ENCODE data around the gene SSH2.

Gene SSH2

GRCh38 chr17:29927546-29927945 lies 2.5 kb downstream of the SSH2 start:
- no peaks in the 10 kb centered on the region for H3K36me3 ChIP-seq (replicated peaks; ENCODE audit: low read depth, low read length)
- no peaks in the 10 kb centered on the region for H3K9me3 ChIP-seq (ENCODE audit: insufficient read depth, low read length)
- H3K27me3 ChIP-seq (ENCODE audit: low read depth, low read length) = no peaks in the 10 kb centered on the region
- H3K79me2 ChIP-seq (ENCODE audit: low read length) = peaks cover 48% of the 10 kb centered on the region
- peaks cover 35% of the 10 kb centered on the region for H3K4me1 ChIP-seq (ENCODE audit: low read length)
- no peak overlapping the region for H3K4me3 ChIP-seq (ENCODE audit: low read length)
- TF ChIP-seq CTCF (IDR thresholded peaks at IDR 0.05; ENCODE audit: low read depth, low read length) (no peak), EZH2phosphoT487 (IDR thresholded peaks at IDR 0.05; ENCODE audit: low read depth) (no peak)
- no peak overlapping the region for H3K4me2 ChIP-seq (ENCODE audit: low read length)
- H3K27ac ChIP-seq (ENCODE audit: low read length) = no peak overlapping the region
- H2AFZ ChIP-seq (ENCODE audit: low read depth, low read length) = no peak overlapping the region
- no peak overlapping the region for H3K9ac ChIP-seq (ENCODE audit: low read length)
- H4K20me1 ChIP-seq (ENCODE audit: insufficient read depth, low read length) = no peaks in the 10 kb centered on the region

- Histone ChIP-seq H3K4me3 (ENCODE audit: low read length) (no peak overlapping the region), H3K27ac (ENCODE audit: low read length) (no peak overlapping the region), H3K9ac (ENCODE audit: low read length) (no peak overlapping the region), H3K79me2 (ENCODE audit: low read length) (peaks cover 58% of the 10 kb centered on the region), H3K9me3 (ENCODE audit: insufficient read depth, low read length) (no peaks in the 10 kb centered on the region), H4K20me1 (ENCODE audit: insufficient read depth, low read length) (no peaks in the 10 kb centered on the region), H3K27me3 (ENCODE audit: low read depth, low read length) (no peaks in the 10 kb centered on the region), H3K4me1 (ENCODE audit: low read length) (peaks cover 23% of the 10 kb centered on the region), H2AFZ (ENCODE audit: low read depth, low read length) (no peak overlapping the region), H3K4me2 (ENCODE audit: low read length) (no peak overlapping the region; the same call in 1 of the 2 replicates), H3K36me3 (replicated peaks; ENCODE audit: low read depth, low read length) (no peaks in the 10 kb centered on the region)
- TF ChIP-seq EZH2phosphoT487 (IDR thresholded peaks at IDR 0.05; ENCODE audit: low read depth) (no peak), CTCF (IDR thresholded peaks at IDR 0.05; ENCODE audit: low read depth, low read length) (no peak)
Observed at GRCh38 chr17:29924786-29925185, 5.2 kb downstream of the SSH2 start.

GRCh38 chr17:29918922-29919856 lies 10.8 kb downstream of the SSH2 start:
- Histone ChIP-seq H4K20me1 (ENCODE audit: insufficient read depth, low read length) (peaks cover 6% of the 10 kb centered on the region; the same call in 1 of the 2 replicates), H3K79me2 (ENCODE audit: low read length) (peaks cover 20% of the 10 kb centered on the region), H3K4me3 (ENCODE audit: low read length) (no peak overlapping the region), H2AFZ (ENCODE audit: low read depth, low read length) (no peak overlapping the region), H3K27me3 (ENCODE audit: low read depth, low read length) (no peaks in the 10 kb centered on the region), H3K9ac (ENCODE audit: low read length) (no peak overlapping the region), H3K4me1 (ENCODE audit: low read length) (peaks cover 9% of the 10 kb centered on the region), H3K27ac (ENCODE audit: low read length) (no peak overlapping the region), H3K36me3 (replicated peaks; ENCODE audit: low read depth, low read length) (no peaks in the 10 kb centered on the region), H3K4me2 (ENCODE audit: low read length) (no peak overlapping the region), H3K9me3 (ENCODE audit: insufficient read depth, low read length) (no peaks in the 10 kb centered on the region)
- TF ChIP-seq EZH2phosphoT487 (IDR thresholded peaks at IDR 0.05; ENCODE audit: low read depth) (no peak), CTCF (IDR thresholded peaks at IDR 0.05; ENCODE audit: low read depth, low read length) (no peak)

DNA sequence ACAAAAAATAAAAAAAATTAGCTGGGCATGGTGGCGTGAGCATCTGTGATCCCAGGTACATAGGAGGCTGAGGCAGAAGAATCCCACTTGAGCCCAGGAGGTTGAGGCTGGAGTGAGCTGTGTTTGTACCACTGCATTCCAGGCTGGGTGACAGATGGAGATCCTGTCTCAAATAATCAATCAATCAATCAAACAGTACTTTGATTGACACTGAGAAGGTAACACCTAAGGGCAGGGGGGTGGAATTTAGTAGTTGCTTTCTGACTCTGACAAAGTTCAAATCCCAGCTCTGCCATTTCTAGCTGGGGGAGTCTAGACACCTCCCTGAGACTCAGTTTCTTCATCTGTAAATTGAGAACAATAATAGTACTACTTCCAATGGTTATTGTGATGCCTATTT lies 12.0 kb downstream of the SSH2 start:
- Histone ChIP-seq H3K36me3 (replicated peaks; ENCODE audit: low read depth, low read length) (no peaks in the 10 kb centered on the region), H3K9me3 (ENCODE audit: insufficient read depth, low read length) (no peaks in the 10 kb centered on the region), H3K27me3 (ENCODE audit: low read depth, low read length) (no peaks in the 10 kb centered on the region), H3K9ac (ENCODE audit: low read length) (no peak overlapping the region), H2AFZ (ENCODE audit: low read depth, low read length) (no peak overlapping the region), H3K4me3 (ENCODE audit: low read length) (no peak overlapping the region), H3K4me1 (ENCODE audit: low read length) (no peaks in the 10 kb centered on the region), H3K79me2 (ENCODE audit: low read length) (peaks cover 12% of the 10 kb centered on the region), H3K27ac (ENCODE audit: low read length) (no peak overlapping the region), H4K20me1 (ENCODE audit: insufficient read depth, low read length) (peaks cover 6% of the 10 kb centered on the region; the same call in 1 of the 2 replicates), H3K4me2 (ENCODE audit: low read length) (no peak overlapping the region)
- no peak for TF ChIP-seq CTCF (IDR thresholded peaks at IDR 0.05; ENCODE audit: low read depth, low read length)
- no peak for TF ChIP-seq EZH2phosphoT487 (IDR thresholded peaks at IDR 0.05; ENCODE audit: low read depth)

Measured in OCI-LY3 (cell line).